Measurements from ENCODE around the gene CCDC152. TPM values are rescaled to one million over a fixed set of nuclear protein-coding genes. Genes with fewer than 3 reads are reported as not detected.

The CCDC152 gene
- total and polyA plus RNA-seq, 2 of the 13 experiments (the other 11 are each of a cell fraction or from before 2014, with no cell fraction given), result 0.20 to 0.36 TPM

GRCh38 chr5:42832060-42832459 lies 75.4 kb downstream of the CCDC152 start:
- H4K20me1 ChIP-seq (ENCODE audit: insufficient read depth, low read length), result no peaks in the 10 kb centered on the region
- no peak overlapping the region for H2AFZ ChIP-seq (ENCODE audit: low read length)
- ATAC-seq (no peak), FAIRE-seq (no peak), DNase-seq (ENCODE audit: low spot score) (no peak)
- no peaks in the 10 kb centered on the region for H3K27me3 ChIP-seq (ENCODE audit: control insufficient read depth in 1 of 2, insufficient read depth in 2 of 2, low read length in 2 of 2)
- ChIA-PET POLR2A (no interaction called here), CTCF (ENCODE audit: low intra/inter-chr PET ratio, low total read pairs) (no interaction called here)
- H3K4me1 ChIP-seq (ENCODE audit: insufficient read depth, low read length), result peaks cover 43% of the 10 kb centered on the region
- no peak overlapping the region for H3K27ac ChIP-seq (ENCODE audit: extremely low read length, insufficient read depth, low read length)
- in situ Hi-C loops (cut with HindIII; ENCODE audit: extremely low pct_ligation_motif_present, low pct_unique_long_range_greater_than_20kb) (no loop called here), intact Hi-C loops (cut with micrococcal nuclease; ENCODE audit: unreplicated experiment) (no loop called here)
- no TSS peak for BruUV-seq (replicated peaks)
- H3K36me3 ChIP-seq (replicated peaks in 1 of 2; ENCODE audit: control insufficient read depth in 1 of 2, insufficient read depth in 2 of 2, low read length in 2 of 2), result no peaks in the 10 kb centered on the region
- H3K4me3 ChIP-seq (replicated peaks in 1 of 3; ENCODE audit: insufficient read depth in 1 of 3, low read depth in 2 of 3, low read length in 3 of 3), result no peak overlapping the region
- 93% methylated on average over 5 of the region's 5 CpGs for WGBS (ENCODE audit: low lambda C conversion rate)
- no peaks in the 10 kb centered on the region for H3K9me3 ChIP-seq (ENCODE audit: low read length)
- no peak overlapping the region for H3K9ac ChIP-seq (ENCODE audit: insufficient read depth, low read depth, low read length)
- H3K4me2 ChIP-seq (ENCODE audit: low read depth, low read length), result no peak overlapping the region
- H3K79me2 ChIP-seq (ENCODE audit: insufficient read depth, low read length), result peaks cover 55% of the 10 kb centered on the region
- no peak for TF ChIP-seq ZBTB43 (CRISPR knock-in tag; conservative IDR thresholded peaks at IDR 0.05)
- TF ChIP-seq ZFP36 (IDR thresholded peaks at IDR 0.05; ENCODE audit: borderline replicate concordance, low read depth, low read length, partially characterized antibody), result no peak
- no peak for TF ChIP-seq ZNF567 (CRISPR knock-in tag; IDR thresholded peaks at IDR 0.05; ENCODE audit: borderline replicate concordance)
- TF ChIP-seq ZNF597 (CRISPR knock-in tag; IDR thresholded peaks at IDR 0.05), result no peak
- TF ChIP-seq ZFP1 (CRISPR knock-in tag; IDR thresholded peaks at IDR 0.05), result no peak
- no peak for TF ChIP-seq ZNF335 (CRISPR knock-in tag; IDR thresholded peaks at IDR 0.05)
- no peak for TF ChIP-seq THAP9 (CRISPR knock-in tag; IDR thresholded peaks at IDR 0.05; ENCODE audit: borderline replicate concordance)
- no peak for TF ChIP-seq ZNF776 (CRISPR knock-in tag; IDR thresholded peaks at IDR 0.05)
- TF ChIP-seq ZNF362 (CRISPR knock-in tag; IDR thresholded peaks at IDR 0.05; ENCODE audit: borderline replicate concordance), result no peak
- no peak for TF ChIP-seq ZNF280B (CRISPR knock-in tag; IDR thresholded peaks at IDR 0.05; ENCODE audit: borderline replicate concordance)
- TF ChIP-seq EED (CRISPR knock-in tag; IDR thresholded peaks at IDR 0.05), result no peak
- TF ChIP-seq ZBTB46 (CRISPR knock-in tag; IDR thresholded peaks at IDR 0.05; ENCODE audit: borderline replicate concordance), result no peak
- TF ChIP-seq PRPF4 (IDR thresholded peaks at IDR 0.05; ENCODE audit: low read depth, low read length, poor library complexity, severe bottlenecking), result no peak

All from HepG2 (cell line).